SU-DHL-6 (cell line): ENCODE results near the gene RGS8.

ENCODE experiments used
- EZH2phosphoT487 ChIP-seq: fragments of 200-600 bp; sonication (generic), shearing (Covaris generic); conservative IDR thresholded peaks from 2 replicates; pipeline ENCODE4 v1.6.1; 2018; ENCODE audit warnings: mild to moderate bottlenecking, antibody characterized with exemption, low read length, moderate library complexity, mixed read lengths
- TF ChIP-seq, protein P1 (sequence below): fragments of 200-600 bp; sonication (generic); IDR thresholded peaks from one replicate; pipeline ENCODE4 v1.5.1; 2017; ENCODE audit warnings: antibody characterized with exemption, mild to moderate bottlenecking, low read length, moderate library complexity; ENCODE audit not compliant: insufficient read depth, poor library complexity, severe bottlenecking

DNA sequence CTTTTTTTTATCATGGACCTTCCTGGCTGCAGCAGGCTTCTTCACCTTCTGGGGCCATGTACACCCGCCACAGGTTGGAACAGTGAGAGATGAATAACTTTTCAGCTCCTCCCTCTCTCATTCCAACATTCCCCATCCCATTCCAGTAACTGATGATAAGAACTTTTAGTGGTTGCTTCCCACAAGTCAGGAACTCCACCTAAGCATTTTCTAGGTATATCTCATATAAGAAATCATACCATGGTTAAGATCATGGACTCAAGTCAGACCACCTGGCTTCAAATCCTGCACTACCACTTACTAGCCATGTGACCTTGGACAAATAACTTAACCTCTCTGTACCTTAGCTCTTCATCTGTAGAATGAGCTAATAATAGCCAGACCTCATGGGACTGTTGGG, 42.5 kb upstream of the RGS8 start:
- TF ChIP-seq, protein P1, sequence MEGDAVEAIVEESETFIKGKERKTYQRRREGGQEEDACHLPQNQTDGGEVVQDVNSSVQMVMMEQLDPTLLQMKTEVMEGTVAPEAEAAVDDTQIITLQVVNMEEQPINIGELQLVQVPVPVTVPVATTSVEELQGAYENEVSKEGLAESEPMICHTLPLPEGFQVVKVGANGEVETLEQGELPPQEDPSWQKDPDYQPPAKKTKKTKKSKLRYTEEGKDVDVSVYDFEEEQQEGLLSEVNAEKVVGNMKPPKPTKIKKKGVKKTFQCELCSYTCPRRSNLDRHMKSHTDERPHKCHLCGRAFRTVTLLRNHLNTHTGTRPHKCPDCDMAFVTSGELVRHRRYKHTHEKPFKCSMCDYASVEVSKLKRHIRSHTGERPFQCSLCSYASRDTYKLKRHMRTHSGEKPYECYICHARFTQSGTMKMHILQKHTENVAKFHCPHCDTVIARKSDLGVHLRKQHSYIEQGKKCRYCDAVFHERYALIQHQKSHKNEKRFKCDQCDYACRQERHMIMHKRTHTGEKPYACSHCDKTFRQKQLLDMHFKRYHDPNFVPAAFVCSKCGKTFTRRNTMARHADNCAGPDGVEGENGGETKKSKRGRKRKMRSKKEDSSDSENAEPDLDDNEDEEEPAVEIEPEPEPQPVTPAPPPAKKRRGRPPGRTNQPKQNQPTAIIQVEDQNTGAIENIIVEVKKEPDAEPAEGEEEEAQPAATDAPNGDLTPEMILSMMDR, result no peak
- TF ChIP-seq EZH2phosphoT487, result no peak
